ENCODE measurements around the gene NFATC2.

GRCh38 chr20:51428401-51429143 lies 113.9 kb downstream of the NFATC2 start:
- TF ChIP-seq EP300 (IDR thresholded peaks at IDR 0.05) (no peak), CTCF (IDR thresholded peaks at IDR 0.05) (no peak), POLR2A (IDR thresholded peaks at IDR 0.05; ENCODE audit: low read depth) (no peak)

Data from esophagus muscularis mucosa (tissue), 4 donors.